Stimulated activated CD8-positive, alpha-beta memory T cell treated with anti-CD3 and anti-CD28 coated beads, Interleukin-4, amount 100 ng/mL, for 24 hours (primary cell): ENCODE data around the gene LIPT1.
A peak's percentile ranks its signal among the peaks of the same experiment; 100 is the strongest.
"Not testable (repeated sequence)": the region's sequence is repeated elsewhere in the genome, so short reads cannot be mapped to it uniquely, and the experiment has no call there.

Experiments used
- DNase-seq: peaks from one replicate; pipeline ENCODE4 v3.0.0-alpha.2; 2020; ENCODE audit warnings: low read depth

The LIPT1 gene

GRCh38 chr2:99154643-99155536 is at the start of gene LIPT1, which contains the start of gene TSGA10:
Gene LIPT1 (plus strand): TSS chr2:99154967. CDS start chr2:99161958, 6,991 bp downstream.
Gene TSGA10 (minus strand): TSS chr2:99154942. CDS start chr2:99109439, 45,503 bp downstream.
- peak; percentile 93 for DNase-seq

DNA sequence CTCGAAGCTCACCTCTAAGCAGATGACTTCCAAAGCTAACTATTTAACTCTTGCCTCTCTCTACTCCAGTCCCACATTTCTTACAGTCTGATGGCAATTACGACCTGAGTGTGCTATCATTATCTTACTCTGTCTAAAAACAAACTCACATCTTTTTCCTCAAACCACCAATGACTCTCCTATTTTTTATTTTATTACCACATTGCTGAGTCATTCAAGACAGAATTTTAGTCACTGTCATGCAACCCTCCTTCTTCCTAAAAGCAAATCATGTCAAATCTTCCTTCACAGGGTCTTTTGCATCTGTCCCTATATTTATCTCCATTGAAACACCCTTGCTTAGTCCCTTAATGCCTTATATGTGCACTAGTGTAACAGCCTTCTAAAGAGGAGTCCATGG is 47.9 kb upstream of the LIPT1 start:
- DNase-seq = no peak

GRCh38 chr2:99111236-99111635 is 43.5 kb upstream of the LIPT1 start:
- no peak for DNase-seq

GRCh38 chr2:99111945-99112344 is 42.8 kb upstream of the LIPT1 start:
- no peak for DNase-seq

DNA sequence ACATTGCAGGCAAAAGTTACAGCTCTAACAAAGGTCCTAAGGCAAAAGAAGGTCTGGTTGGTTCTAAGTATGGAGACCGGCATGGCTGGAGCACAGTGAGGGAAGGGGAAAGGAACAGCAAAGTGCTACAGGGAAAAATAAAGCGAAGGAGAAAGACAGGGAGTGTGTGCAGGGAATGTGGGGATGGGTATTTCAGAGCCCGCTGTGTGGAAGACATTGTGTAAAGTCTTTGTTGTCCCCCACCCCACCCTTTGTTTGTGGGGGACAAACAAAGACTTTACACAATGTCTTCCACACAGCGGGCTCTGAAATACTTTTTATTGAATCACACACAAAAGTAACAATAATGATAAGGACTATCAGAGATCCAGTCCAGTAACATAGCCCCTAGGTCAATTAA is 42.1 kb upstream of the LIPT1 start:
- no peak for DNase-seq

- DNase-seq = no peak
Measured at GRCh38 chr2:99127981-99128380, 26.8 kb upstream of the LIPT1 start.

- not testable (repeated sequence) for DNase-seq
Measured at GRCh38 chr2:99135044-99135556, 19.7 kb upstream of the LIPT1 start.

DNA sequence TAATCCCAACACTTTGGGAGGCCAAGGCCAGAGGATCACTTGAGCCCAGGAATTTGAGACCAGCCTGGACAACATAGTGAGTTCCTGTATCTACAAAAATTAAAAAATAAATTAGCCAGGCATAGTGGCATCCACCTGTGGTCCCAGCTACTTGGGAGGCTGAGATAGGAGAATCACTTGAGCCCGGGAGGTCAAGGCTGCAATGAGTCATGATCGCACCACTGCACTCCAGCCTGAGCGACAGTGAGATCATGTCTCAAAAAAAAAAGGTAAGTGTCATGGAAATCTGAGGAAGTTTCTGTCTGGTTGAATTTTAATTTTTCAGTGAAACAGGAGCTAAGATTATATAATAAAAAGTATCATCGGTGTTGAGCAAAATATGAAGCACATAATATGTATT is 15.8 kb upstream of the LIPT1 start:
- no peak for DNase-seq

GRCh38 chr2:99140056-99140859 is 14.5 kb upstream of the LIPT1 start:
- no peak for DNase-seq

GRCh38 chr2:99140860-99141109 is 14.0 kb upstream of the LIPT1 start:
- no peak for DNase-seq

DNA sequence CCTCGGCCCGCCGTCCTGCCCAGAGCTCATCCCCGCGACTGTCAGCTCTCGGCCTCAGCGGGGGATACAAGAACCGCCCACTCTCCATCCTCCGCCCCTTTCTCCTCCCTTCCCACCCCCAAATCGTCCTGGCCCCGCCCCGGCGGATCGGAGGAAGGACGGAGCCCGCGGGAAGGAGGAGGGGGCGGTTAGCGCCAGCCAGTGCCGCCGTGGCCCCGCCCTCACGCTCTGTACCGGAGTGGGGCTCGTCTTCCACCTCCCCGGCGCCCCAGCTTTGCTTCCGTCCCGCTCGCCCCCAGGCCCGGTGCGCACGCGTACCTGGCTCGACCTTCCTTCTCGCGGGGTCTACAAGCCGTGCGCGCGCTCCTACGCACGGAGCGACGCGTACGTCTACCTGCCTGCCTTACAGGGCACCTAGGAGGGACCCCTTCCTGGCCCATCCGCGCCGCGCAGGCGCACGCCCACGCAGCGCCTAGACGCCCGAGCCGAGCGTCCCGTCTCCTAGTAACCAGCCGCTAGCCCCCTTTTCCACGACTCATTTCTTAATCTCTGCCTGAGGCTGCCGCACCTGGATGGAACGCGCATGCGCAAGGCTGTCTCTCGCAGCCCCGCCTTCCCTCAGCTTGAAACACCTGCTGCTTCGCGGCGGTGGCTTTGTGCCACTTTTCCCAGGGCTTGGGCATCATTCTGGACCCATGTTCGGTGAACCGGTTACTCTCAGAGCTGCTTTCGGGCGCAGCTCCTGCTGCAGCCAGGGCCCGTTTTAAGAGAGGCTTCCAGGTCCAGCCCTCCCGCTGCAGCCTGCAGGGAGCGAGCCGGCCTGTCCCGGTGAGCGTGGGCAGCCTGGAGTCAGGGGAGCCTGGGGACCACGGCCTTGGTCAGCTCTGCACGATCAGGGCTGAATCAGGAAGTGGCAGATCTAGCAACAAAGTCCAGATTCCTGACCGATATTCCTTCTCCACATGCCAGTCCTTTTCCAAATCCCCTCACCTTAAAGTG is 13.4 kb upstream of the LIPT1 start, which contains the start of gene C2orf15:
TSS of gene C2orf15 (plus strand) at position 598 of the 999 bp plus-strand sequence. CDS start 8,852 bp downstream, outside the sequence.
- DNase-seq = peak; percentile 98

- DNase-seq = no peak
Measured at GRCh38 chr2:99150706-99151105, 4.1 kb upstream of the LIPT1 start.

DNA sequence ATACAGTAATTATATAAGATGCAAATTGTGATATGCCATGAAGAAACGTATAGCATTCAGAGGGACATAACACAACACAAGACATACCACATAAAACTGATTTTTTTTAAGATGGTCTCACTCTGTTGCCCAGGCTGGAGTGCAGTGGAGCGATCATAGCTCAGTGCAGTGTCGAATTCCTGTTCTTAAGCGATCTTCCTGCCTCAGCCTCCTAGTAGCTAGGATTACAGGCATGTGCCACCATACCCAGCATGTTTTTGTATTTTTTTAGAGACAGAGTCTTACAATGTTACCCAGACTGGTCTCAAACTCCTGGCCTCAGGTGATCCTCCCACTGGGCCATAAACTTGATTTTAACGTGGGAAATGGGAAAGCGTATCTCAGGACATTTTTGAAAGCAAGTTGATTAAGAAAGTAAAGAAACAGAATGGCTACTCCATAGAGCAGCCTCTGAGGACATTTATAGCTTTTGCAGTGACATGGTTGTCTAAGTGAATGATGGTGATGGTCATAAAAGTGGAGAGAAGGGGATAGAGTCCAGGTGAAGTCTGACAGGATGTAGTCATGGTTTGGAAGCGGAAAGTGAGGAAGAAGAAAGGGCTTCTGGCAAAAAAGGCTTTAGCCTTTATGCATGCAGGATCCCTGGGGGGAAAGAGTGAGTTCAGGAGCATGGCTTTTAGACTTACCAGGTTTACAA is 2.4 kb upstream of the LIPT1 start:
- DNase-seq = no peak

GRCh38 chr2:99153921-99154604 is 704 bp upstream of the LIPT1 start:
- DNase-seq = no peak

GRCh38 chr2:99156891-99157290 is 2.1 kb downstream of the LIPT1 start:
- no peak for DNase-seq

DNA sequence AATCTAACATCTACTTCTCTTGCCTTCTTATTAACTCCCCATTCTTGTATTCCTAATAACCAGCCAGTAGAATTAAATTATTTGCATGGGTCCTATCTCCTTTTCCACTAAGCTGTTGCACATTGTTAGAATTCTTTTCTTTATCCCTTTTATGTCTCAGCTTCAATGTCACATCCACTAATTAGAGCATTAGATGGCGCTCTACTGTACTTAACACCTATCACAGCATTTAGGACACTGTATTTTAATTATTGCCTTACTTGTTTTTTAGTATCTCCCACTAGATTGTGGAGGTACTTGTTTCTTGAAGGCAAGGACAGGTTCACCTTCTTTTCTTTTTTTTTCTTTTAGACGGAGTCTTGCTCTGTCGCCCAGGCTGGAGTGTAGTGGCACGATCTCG is 3.8 kb downstream of the LIPT1 start:
- no peak for DNase-seq

DNA sequence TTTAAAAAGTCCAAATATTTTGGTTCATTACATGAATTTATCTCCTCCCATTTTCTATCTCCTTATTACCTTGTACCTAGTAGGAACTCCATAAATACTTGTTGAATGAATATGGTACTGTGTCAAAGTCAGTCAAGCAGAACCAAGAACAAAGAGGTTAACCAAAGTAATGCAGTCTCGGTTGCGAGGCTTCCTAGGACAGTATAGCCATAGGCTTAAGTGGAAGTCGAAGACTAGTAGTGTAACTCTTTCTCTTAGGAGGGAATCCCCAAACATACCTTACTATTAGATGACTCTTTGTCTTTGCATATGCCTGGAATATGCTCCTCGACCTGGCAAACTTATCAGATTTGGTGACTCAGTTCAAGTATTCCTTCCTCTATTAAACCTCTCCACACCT is 4.8 kb downstream of the LIPT1 start:
- DNase-seq = no peak

DNA sequence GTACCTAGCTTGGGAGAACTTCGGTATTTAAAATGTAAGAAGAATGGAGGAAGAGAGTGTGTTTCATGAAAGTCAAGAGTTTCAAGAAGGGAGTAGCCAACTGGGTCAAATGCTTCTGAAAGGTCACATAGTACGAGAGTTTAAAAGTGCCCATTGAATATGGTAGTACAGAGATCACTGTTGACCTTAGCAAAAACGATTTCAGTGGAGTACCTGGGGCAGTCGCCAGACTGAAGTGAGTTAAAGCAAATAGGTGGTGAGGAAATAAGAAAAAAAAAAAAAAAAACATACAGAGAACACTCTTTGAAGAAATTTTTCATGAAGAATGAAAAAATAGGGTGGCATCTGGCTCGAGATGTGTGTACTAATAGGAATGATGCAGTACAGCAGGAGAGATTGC is 11.5 kb downstream of the LIPT1 start:
- DNase-seq = no peak

DNA sequence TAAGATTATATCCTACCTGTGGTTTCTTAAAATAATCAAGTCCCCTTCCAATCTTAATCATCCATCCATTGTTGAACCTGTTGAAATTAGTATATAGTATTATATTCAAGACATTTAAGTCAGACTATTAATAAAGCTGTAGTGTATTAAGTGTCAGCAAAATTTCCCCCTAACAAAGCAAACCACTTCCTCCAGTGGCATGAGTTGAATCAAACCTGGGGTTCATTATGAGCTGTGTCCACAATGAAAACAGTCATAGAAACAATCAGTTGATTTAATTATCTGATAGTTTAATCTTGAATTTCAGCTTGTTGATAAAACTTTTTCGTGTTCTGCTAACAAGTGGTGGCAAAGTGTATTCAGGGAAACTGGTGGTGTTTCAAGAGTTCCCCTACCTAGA is 14.8 kb downstream of the LIPT1 start:
- DNase-seq = no peak

DNA sequence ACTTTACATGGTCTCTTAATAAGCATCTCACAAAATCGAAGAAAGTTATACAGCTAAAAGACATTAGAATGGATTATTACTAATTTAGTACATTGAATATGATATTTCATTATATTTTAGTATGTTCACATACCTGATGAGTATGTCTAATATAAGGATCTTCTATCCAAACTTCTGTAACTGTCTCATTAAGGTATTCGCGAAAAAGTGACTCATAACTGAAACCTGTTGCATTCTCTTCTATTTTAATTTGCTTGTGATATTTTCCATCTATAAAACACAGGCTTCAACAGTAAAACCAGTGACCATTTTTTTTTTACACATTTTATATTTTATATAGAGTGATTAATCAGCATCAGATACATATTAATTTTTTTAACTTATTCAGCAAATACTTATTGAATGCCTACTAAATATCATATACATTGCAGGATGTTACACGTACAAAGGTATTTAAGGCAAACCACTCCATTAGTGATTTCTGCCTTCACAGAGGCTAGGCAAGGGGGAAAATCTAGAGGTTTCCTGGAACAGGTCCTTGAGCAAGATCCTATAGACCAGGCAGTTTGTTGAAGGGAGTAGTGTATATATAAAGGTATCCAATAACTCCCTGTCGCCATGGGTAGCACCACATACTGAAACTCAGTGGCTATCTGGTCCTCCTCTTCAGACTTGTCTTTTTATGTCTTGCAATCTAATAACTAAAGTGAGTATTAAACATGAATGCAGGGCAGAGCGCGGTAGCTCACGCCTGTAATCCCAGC is 16.8 kb downstream of the LIPT1 start:
- DNase-seq = no peak
